Measurements from ENCODE around the gene TMEM167A. TPM values are rescaled to one million over a fixed set of nuclear protein-coding genes. Genes with fewer than 3 reads are reported as not detected.

Gene TMEM167A
- total and polyA plus RNA-seq, 2 of the 8 experiments (the other 6 are each of a cell fraction or from before 2014, with no cell fraction given), result 50.6 to 178 TPM

DNA sequence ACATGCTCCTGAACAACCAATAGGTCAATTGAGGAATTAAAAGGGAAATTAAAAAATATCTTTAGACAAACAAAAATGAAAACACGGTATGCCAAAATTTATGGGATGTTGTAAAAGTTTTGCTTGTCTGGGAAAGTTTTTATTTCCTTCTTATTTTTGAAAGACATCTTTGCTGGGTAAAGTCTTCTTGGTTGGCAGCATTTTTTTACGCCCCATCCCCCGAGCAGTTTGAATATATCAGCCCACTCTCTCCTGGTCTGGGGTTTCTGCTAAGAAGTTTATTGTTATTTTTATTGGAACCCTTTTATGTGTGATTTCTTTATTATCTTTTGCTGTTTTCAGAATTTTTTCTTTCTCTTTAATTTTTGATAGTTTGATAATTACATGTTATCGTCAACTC lies 16.5 kb upstream of the TMEM167A start:
- no peak overlapping the region for H3K4me3 ChIP-seq (ENCODE audit: extremely low read depth in 1 of 4, insufficient read depth in 2 of 4, low read depth in 3 of 4, low read length in 4 of 4)
- ChIA-PET POLR2A (ENCODE audit: partially characterized antibody) (interaction anchor here (0.7 kb wide), 1 partner anchor 98 kb away, joined by 5 read pairs; no protein-coding TSS in a partner anchor), CTCF (ENCODE audit: partially characterized antibody) (no interaction called here)
- TF ChIP-seq SIN3A (conservative IDR thresholded peaks at IDR 0.05 in 1 of 2, IDR thresholded peaks at IDR 0.05 in 1 of 2; ENCODE audit: low read depth in 1 of 2, low read length in 2 of 2) (no peak), POU5F1 (IDR thresholded peaks at IDR 0.05; ENCODE audit: low read depth, low read length) (no peak), SP1 (IDR thresholded peaks at IDR 0.05; ENCODE audit: low read depth, low read length) (no peak), CHD1 (IDR thresholded peaks at IDR 0.05; ENCODE audit: low read depth, low read length) (no peak), BCL11A (IDR thresholded peaks at IDR 0.05; ENCODE audit: low read depth in 2 of 2, low read length in 2 of 2) (no peak), CREB1 (IDR thresholded peaks at IDR 0.05) (no peak), KDM5A (IDR thresholded peaks at IDR 0.05; ENCODE audit: low read length) (no peak), MAFK (IDR thresholded peaks at IDR 0.05; ENCODE audit: low read depth, low read length) (no peak), ASH2L (IDR thresholded peaks at IDR 0.05; ENCODE audit: low read length) (no peak), TAF1 (IDR thresholded peaks at IDR 0.05; ENCODE audit: low read depth, low read length) (no peak), RNF2 (IDR thresholded peaks at IDR 0.05; ENCODE audit: borderline replicate concordance, low read depth, low read length, missing control alignments, poor library complexity, severe bottlenecking) (no peak), JUN (IDR thresholded peaks at IDR 0.05; ENCODE audit: low read depth, low read length) (no peak), HDAC6 (IDR thresholded peaks at IDR 0.05; ENCODE audit: low read depth, low read length) (no peak)
- H2BK20ac ChIP-seq (ENCODE audit: low read length), result no peak overlapping the region
- H2AFZ ChIP-seq (ENCODE audit: low read length), result no peak overlapping the region
- no peaks in the 10 kb centered on the region for H3K79me1 ChIP-seq (ENCODE audit: low read depth, low read length)
- H3K4me2 ChIP-seq (ENCODE audit: insufficient read depth in 1 of 2, low read depth in 2 of 2, low read length in 2 of 2), result no peak overlapping the region
- no peaks in the 10 kb centered on the region; the same call in 1 of the 2 replicates for H3K23me2 ChIP-seq (ENCODE audit: low read depth, low read length)
- H3K36me3 ChIP-seq (ENCODE audit: control insufficient read depth in 2 of 4, insufficient read depth in 4 of 4, low read length in 3 of 4), result peaks cover 0 to 6% (median 0%) of the 10 kb centered on the region in 4 experiments; a peak in 2 of 8 replicates
- H3K27ac ChIP-seq (ENCODE audit: low read depth, low read length), result no peak overlapping the region
- H3K56ac ChIP-seq (replicated peaks; ENCODE audit: insufficient read length, low read depth, low read length), result no peak overlapping the region
- H3K4me1 ChIP-seq (replicated peaks in 1 of 4; ENCODE audit: control insufficient read depth in 3 of 4, insufficient read depth in 4 of 4, low read length in 3 of 4), result no peaks in the 10 kb centered on the region
- H3K79me2 ChIP-seq (ENCODE audit: control insufficient read depth in 1 of 2, insufficient read depth in 2 of 2, low read length in 2 of 2), result no peaks in the 10 kb centered on the region
- H2BK15ac ChIP-seq (ENCODE audit: low read length), result no peak overlapping the region
- no peaks in the 10 kb centered on the region for H4K20me1 ChIP-seq (replicated peaks in 1 of 2; ENCODE audit: control insufficient read depth in 1 of 2, insufficient read depth in 2 of 2, low read length in 2 of 2)
- H4K91ac ChIP-seq (replicated peaks; ENCODE audit: insufficient read length, low read length), result no peak overlapping the region
- no peak overlapping the region for H2AK5ac ChIP-seq (ENCODE audit: low read depth, low read length)
- no peak overlapping the region for H3K4ac ChIP-seq (replicated peaks; ENCODE audit: insufficient read length, low read depth, low read length)
- no peak overlapping the region for H3K9ac ChIP-seq (replicated peaks in 1 of 4; ENCODE audit: extremely low read depth in 1 of 4, low read depth in 3 of 4, low read length in 3 of 4)
- no peak overlapping the region for H2BK120ac ChIP-seq (replicated peaks; ENCODE audit: low read depth, low read length)
- no peak overlapping the region for H3K23ac ChIP-seq (ENCODE audit: insufficient read length)
- WGBS, 2 experiments (ENCODE audit: extremely low coverage in 1 of 2, insufficient coverage in 1 of 2, insufficient read length in 1 of 2, insufficient replicate concordance in 2 of 2, low coverage in 1 of 2, low lambda C conversion rate in 2 of 2, missing lambda C conversion rate in 1 of 2), result 93% methylated on average over 4 of the region's 4 CpGs; no CpG with 5 or more reads in 1 of the 2 experiments
- H3K27me3 ChIP-seq (replicated peaks in 1 of 4; ENCODE audit: control insufficient read depth in 3 of 4, extremely low read depth in 1 of 4, insufficient read depth in 3 of 4, low read length in 3 of 4), result no peaks in the 10 kb centered on the region
- no peak overlapping the region for H2BK12ac ChIP-seq (ENCODE audit: low read depth, low read length)
- DNase-seq (ENCODE audit: low read depth in 1 of 2, low spot score in 2 of 2) (no peak), FAIRE-seq (no peak)
- H4K5ac ChIP-seq (ENCODE audit: insufficient read length, low read depth, low read length), result no peak overlapping the region
- peaks cover 0 to 16% of the 10 kb centered on the region in 2 experiments; a peak in 2 of 4 replicates for H3K9me3 ChIP-seq (ENCODE audit: insufficient read depth in 2 of 2, low read depth in 1 of 2, low read length in 1 of 2)
- H2BK5ac ChIP-seq (ENCODE audit: low read depth, low read length), result no peak overlapping the region
- no peak overlapping the region for H3K18ac ChIP-seq (ENCODE audit: extremely low read depth, low read length)
- H4K8ac ChIP-seq (ENCODE audit: extremely low read depth, insufficient read depth, low read length), result no peak overlapping the region
- no peak overlapping the region for H3K14ac ChIP-seq (ENCODE audit: insufficient read length)

All from H1 (cell line).